GM12801 (cell line): ENCODE measurements around the gene PRKG1.

Experiments
- CTCF ChIP-seq: IDR thresholded peaks from one replicate; pipeline ENCODE4 v1.5.1; 2011; ENCODE audit warnings: control low read depth; ENCODE audit not compliant: insufficient read length; ENCODE audit errors: extremely low read depth

PRKG1 gene

GRCh38 chr10:51137756-51138529 lies 63.7 kb downstream of the PRKG1 start:
- no peak for TF ChIP-seq CTCF

GRCh38 chr10:51139176-51139575 lies 64.9 kb downstream of the PRKG1 start:
- TF ChIP-seq CTCF, result no peak

GRCh38 chr10:51141010-51141409 lies 66.7 kb downstream of the PRKG1 start:
- no peak for TF ChIP-seq CTCF

GRCh38 chr10:51144161-51144781 lies 70.0 kb downstream of the PRKG1 start:
- no peak for TF ChIP-seq CTCF

- TF ChIP-seq CTCF, result no peak
Measured at GRCh38 chr10:51145375-51145774, 71.1 kb downstream of the PRKG1 start.

- no peak for TF ChIP-seq CTCF
Measured at GRCh38 chr10:51147644-51148399, 73.5 kb downstream of the PRKG1 start.

- no peak for TF ChIP-seq CTCF
Measured at GRCh38 chr10:51156926-51157325, 82.6 kb downstream of the PRKG1 start.
